NCI-H146 (cell line): ENCODE data around the gene EDA.
A peak's percentile ranks its signal among the peaks of the same experiment; 100 is the strongest.

Source experiments
- DNase-seq: peaks from one replicate; lab custom pipeline; 2025; lab: John Stamatoyannopoulos, UW

EDA gene

GRCh38 chrX:69615779-69616456 is at the start of gene EDA:
Gene EDA, plus strand, starts transcription at chrX:69616113.
- peak; percentile 64 for DNase-seq

- DNase-seq = no peak
Measured at GRCh38 chrX:69568828-69569227, 47.1 kb upstream of the EDA start.

DNA sequence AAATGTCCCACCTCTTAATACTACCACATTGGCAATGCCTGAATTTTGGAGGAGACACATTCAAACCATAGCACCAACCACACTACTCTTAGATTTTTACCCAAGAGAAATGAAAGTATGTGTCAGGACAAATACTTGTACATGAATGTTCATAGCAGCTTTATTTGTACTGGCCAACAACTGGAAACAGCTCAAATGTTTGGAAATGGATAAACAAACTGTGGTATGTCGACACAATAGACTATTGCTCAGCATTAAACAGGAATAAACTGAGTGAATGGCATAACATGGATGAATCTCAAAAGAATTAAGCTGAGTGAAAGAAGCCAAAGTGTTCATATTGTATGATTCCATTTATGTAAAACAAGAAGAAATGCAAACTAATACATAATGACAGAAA is 18.5 kb upstream of the EDA start:
- no peak for DNase-seq

GRCh38 chrX:69600182-69600581 is 15.7 kb upstream of the EDA start:
- no peak for DNase-seq

DNA sequence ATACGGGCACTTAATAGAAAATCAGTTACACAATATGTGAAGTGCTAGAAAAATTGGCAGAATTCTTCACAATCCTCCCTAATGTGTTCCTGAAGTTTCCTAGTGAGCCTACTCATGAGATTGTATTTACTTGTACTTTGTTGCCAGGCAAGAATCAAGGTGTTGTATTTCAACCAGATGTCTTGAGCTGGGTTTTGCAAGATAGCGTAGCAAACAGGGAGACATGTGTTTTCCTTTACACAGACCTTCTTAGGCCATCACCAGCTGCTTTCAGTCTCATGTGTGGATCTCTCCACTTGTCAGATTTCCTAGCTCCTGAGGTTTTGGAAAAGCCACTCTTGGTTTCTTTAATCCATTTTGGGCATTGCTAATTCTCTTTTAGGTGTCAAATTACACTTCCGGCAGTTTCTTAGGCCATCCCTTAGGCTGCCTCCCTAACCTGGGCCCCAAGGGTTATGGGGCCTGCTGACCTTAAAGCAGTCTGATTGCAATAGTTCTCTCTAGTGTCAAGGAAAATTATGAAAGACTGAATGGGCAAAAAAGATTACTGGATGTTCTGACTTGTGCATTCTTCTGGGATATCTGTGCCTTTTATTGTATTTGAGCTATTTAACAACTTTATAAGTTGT is 12.2 kb upstream of the EDA start:
- DNase-seq = no peak

GRCh38 chrX:69605521-69605920 is 10.4 kb upstream of the EDA start:
- no peak for DNase-seq

DNA sequence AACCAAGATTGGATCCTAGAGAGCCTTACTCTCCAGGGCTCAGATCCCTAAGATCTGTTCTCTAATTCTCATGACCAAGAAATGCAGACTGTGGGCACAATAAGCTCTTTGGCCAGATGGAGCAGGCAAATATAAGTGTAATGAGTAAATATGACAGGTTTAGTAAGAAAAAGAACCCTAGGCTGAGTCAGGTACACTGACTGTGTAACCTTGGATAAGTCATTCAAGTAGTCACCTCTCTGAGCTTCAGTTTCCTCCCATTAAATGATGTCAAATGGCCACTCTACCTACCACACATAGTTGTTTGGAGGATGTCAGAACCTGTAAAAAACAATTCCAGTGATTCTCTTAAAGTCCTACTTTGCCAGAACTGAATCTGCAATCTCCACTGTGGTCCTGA is 8.3 kb upstream of the EDA start:
- no peak for DNase-seq

DNA sequence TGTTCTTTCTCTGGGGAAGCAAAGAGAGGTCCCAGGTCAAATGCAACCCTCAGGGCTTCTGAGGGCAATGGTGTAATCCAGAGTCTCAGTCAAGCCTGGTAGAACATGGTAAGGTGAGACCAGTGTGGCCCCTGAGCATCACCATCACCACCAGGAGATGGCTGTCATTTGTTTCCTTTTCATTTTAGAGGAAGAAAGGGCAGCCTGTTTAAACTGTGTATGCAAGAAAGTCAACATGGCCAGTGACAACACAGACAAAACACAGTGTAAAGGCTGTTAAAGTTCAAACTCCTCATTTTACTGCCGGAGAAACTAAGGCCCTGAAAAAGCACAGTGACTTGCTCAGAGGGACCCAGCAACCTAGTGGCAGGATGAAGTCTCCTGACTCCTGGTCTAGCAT is 2.0 kb upstream of the EDA start:
- no peak for DNase-seq

GRCh38 chrX:69614886-69615285 is 1.0 kb upstream of the EDA start:
- DNase-seq = no peak

- no peak for DNase-seq
Measured at GRCh38 chrX:69615342-69615741, 571 bp upstream of the EDA start.

DNA sequence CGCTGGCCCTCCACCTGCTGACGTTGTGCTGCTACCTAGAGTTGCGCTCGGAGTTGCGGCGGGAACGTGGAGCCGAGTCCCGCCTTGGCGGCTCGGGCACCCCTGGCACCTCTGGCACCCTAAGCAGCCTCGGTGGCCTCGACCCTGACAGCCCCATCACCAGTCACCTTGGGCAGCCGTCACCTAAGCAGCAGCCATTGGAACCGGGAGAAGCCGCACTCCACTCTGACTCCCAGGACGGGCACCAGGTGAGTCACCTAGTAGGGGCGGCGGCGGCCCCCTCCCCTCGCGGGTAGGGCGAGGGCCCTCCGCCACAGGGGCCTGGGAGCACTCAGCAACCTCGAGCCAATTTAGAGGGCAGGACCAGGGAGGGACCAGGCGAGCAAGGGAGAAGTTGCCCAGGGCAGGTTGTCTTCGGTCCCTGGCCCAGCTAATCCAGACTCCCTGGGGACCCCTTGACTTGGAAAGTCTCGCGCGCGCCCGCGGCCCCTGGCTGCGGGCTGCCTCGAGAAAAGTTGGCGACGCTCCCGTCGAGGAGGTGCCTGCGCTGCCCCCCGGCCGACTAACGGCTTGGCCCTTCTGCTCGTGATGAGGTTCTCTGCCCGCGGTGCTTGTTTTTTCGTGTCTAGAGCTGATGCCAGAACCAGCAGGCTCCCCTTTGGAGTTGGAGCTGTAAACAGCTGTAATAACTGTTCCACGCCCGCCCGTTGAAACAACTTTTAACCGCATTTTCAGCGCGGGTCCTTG is 717 bp downstream of the EDA start:
- no peak for DNase-seq

DNA sequence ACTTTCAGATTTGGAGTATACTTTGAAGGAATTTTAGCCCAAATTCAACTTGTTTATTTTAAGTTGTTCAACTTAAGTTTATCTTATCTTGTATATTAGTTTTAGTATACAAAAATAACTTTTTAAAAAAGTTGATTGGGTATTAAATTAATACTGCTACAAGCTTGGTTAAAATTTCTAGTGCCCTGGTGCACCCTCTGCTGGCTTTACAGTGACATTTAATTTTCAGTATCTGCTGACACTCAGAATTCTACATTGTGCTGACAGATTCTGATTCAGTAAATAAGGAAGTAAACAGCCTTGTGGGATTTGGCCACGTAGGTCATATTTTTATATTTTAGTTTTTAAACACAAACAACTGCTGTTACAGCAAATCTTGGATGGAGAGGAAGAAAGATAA is 2.9 kb downstream of the EDA start:
- DNase-seq = no peak

GRCh38 chrX:69626129-69626528 is 10.2 kb downstream of the EDA start:
- DNase-seq = no peak

- no peak for DNase-seq
Measured at GRCh38 chrX:69627744-69628143, 11.8 kb downstream of the EDA start.

DNA sequence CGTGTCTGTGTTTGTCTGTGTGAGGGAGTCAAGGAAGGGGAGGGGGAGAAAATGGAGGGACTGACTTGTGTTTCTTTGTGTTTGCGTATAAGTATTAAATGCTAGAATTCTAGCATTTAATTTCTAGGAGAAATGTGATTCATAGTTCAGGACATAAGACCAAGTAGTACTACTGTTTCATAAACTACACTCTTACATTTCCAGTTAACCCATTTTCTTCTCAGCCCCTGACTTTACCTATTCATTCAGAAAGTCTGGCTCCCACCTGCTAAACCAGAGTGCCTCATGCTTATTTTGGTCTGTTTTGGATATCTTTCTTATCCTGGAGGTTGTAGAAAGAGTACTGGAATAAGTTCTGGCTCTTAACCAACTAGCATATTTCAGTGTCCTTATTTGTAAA is 14.2 kb downstream of the EDA start:
- DNase-seq = no peak

DNA sequence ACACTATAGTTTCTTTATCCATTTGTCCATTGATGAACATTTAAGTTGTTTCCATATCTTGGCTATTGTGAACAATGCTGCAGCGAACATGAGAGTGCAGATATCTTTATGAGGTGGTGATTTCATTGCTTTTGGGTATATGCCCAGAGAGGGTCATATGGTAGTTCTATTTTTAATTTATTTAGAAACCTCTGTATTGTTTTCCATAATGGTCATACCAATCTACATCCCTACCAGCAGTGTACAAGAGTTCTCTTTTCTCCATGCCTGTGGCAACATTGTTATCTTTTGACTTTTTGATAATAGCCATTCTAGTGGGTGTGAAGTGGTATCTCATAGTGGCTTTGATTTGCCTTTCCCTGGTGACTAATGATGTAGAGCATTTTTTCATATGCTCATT is 48.8 kb downstream of the EDA start:
- DNase-seq = no peak

DNA sequence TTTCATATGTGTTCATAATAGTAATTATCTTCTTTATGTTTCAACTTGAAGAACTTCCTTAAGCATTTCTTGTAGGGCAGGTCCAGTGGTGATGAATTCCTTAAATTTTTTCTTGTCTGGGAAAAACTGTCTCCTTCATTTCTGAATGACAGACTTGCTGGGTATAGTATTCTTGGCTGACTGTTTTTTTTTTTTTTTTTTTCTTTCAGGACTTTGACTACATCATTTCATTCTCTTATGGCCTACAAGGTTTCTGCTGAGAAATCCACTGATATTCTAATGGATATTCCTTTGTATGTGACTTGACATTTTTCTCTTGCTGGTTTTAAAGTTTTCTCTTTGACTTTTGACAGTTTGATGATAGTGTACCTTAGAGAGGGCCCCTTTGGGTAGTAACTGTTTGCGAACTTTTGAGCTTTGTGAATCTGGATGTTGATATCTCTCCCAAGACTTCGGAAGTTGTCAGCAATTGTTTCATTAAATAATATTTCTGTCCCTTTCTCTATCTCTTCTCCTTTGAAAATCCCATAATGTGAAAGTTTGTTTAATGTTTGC is 54.2 kb downstream of the EDA start:
- no peak for DNase-seq

DNA sequence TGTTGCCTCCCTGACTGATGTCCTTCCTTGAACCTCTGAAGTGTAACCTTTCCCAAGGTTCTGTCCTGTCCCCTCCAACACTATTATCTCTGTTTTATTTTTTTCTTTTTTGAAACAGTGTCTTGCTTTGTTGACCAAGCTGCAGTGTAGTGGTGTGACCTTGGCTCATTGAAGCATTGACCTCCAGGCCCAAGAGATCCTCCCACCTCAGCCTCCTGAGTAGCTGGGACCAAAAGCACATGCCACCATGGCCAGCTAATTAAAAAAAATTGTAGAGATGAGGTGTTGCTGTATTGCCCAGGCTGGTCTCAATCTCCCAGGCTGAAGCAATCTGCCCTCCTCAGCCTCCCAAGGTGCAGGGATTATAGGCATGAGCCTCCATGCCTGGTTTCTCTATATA is 59.0 kb downstream of the EDA start:
- no peak for DNase-seq

DNA sequence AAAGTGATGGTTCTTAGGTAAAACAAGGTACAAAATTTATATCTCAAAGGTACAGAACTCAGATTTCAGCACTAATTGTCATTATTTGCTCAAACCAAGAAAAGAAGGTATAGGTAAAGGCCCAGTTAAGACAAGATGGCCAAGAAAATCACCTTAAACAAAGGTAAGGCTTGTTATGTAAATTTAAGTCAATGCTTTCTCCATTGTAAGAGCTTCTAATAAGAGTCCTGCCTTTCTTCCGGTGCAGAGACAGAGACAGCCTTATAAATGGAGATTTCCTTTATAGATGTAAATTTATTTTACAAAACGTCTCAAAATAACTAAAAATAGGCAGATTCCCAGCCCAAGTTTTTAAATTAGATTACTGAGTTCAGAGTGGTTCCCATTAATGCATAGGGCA is 89.9 kb downstream of the EDA start:
- no peak for DNase-seq

DNA sequence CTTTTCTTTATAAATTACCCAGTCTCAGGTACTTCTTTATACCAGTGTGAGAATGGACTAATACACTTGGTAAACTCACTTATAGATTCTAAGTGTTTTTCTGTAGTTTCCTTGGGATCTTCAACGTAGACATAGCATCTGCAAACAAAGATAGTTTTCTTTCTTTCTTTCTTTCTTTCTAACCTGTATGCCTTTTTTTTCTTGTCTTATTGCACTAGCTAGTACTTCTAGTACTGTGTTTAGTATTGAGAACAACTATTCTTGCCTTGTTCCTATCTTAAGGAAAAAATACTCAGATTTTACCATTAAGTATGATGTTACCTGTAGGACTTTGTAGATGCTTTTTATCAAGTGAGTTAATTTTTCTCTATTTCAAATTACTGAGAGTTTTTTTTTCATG is 102.2 kb downstream of the EDA start:
- no peak for DNase-seq

DNA sequence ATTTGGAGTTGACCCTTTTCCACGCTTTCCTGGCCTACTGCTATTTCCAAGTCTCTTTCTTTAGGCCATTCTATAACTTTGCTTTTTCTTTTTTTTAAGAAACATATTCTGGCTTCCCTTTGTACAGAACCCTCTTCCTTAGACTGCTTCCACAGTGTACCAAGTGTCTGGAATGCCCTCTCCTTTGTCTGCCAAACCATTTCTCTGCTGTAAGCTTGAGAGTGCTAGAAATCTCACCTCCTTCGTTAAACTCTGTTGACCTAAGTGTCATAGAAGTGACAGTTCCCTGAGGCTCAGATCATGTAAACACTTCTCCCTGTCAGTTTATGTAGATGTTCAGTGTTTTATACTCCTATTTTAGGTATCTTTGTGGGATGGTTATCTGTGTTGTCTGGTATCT is 108.4 kb downstream of the EDA start:
- DNase-seq = no peak

GRCh38 chrX:69740317-69740716 is 124.4 kb downstream of the EDA start:
- DNase-seq = no peak

GRCh38 chrX:69741721-69742120 is 125.8 kb downstream of the EDA start:
- no peak for DNase-seq
